NCI-H2171 treated with DMSO at 0.1 percent for 48 hours (cell line): ENCODE data around the gene TMEM132D.

Experiments
- DNase-seq: peaks from one replicate; lab custom pipeline; 2025; lab: John Stamatoyannopoulos, UW

Gene TMEM132D

GRCh38 chr12:129184127-129184928 lies 719.5 kb downstream of the TMEM132D start:
- DNase-seq = no peak

GRCh38 chr12:129179941-129180553 lies 723.8 kb downstream of the TMEM132D start:
- no peak for DNase-seq

- no peak for DNase-seq
Observed at GRCh38 chr12:129169928-129170327, 733.9 kb downstream of the TMEM132D start.

- no peak for DNase-seq
Observed at GRCh38 chr12:129163861-129164260, 740.0 kb downstream of the TMEM132D start.

GRCh38 chr12:129163461-129163860 lies 740.4 kb downstream of the TMEM132D start:
- DNase-seq = no peak

- DNase-seq = no peak
Observed at GRCh38 chr12:129162805-129163204, 741.0 kb downstream of the TMEM132D start.

GRCh38 chr12:129161511-129161910 lies 742.3 kb downstream of the TMEM132D start:
- no peak for DNase-seq

- DNase-seq = no peak
Observed at GRCh38 chr12:129160282-129160681, 743.5 kb downstream of the TMEM132D start.

- DNase-seq = no peak
Observed at GRCh38 chr12:129152351-129153104, 751.3 kb downstream of the TMEM132D start.

GRCh38 chr12:129150721-129151120 lies 753.1 kb downstream of the TMEM132D start:
- DNase-seq = no peak

GRCh38 chr12:129145381-129145780 lies 758.4 kb downstream of the TMEM132D start:
- DNase-seq = peak; percentile 9

GRCh38 chr12:129138776-129139175 lies 765.0 kb downstream of the TMEM132D start:
- DNase-seq = no peak

- DNase-seq = no peak
Observed at GRCh38 chr12:129136694-129137325, 767.0 kb downstream of the TMEM132D start.

- DNase-seq = no peak
Observed at GRCh38 chr12:129127771-129128170, 776.1 kb downstream of the TMEM132D start.

GRCh38 chr12:129127211-129127610 lies 776.6 kb downstream of the TMEM132D start:
- DNase-seq = no peak

- no peak for DNase-seq
Observed at GRCh38 chr12:129119537-129119936, 784.3 kb downstream of the TMEM132D start.

GRCh38 chr12:129115558-129115957 lies 788.3 kb downstream of the TMEM132D start:
- DNase-seq = no peak

- no peak for DNase-seq
Observed at GRCh38 chr12:129110575-129110974, 793.2 kb downstream of the TMEM132D start.

GRCh38 chr12:129109174-129110001 lies 794.4 kb downstream of the TMEM132D start:
- DNase-seq = no peak

- DNase-seq = no peak
Observed at GRCh38 chr12:129106772-129107171, 797.1 kb downstream of the TMEM132D start.

- no peak for DNase-seq
Observed at GRCh38 chr12:129103231-129103630, 800.6 kb downstream of the TMEM132D start.
